ENCODE measurements around the gene PEX3. TPM values are rescaled to one million over a fixed set of nuclear protein-coding genes. Genes with fewer than 3 reads are reported as not detected.

Gene PEX3
- total RNA-seq, 1 experiment from 2014 or later: 12.9 TPM

DNA sequence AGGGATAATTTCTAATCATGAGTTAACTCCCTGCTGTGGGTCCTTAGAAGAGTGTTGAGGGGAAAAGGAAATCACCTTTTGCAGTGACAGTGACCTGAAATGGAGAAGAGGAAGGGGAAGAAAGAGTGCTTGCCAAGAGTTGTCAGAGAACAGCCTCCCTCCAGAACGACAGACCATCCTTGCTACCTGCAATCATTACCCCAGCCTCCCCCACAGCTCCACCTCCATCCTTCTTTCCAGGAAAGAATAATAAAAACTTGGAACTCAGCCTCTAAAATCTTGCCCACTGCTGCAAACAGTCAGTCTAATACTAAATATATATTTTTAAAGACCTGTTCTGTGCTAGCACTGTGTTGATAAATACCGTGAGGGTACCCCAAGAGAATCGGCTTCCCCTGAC, 89.6 kb downstream of the PEX3 start (continued):
- TF ChIP-seq, protein P1, sequence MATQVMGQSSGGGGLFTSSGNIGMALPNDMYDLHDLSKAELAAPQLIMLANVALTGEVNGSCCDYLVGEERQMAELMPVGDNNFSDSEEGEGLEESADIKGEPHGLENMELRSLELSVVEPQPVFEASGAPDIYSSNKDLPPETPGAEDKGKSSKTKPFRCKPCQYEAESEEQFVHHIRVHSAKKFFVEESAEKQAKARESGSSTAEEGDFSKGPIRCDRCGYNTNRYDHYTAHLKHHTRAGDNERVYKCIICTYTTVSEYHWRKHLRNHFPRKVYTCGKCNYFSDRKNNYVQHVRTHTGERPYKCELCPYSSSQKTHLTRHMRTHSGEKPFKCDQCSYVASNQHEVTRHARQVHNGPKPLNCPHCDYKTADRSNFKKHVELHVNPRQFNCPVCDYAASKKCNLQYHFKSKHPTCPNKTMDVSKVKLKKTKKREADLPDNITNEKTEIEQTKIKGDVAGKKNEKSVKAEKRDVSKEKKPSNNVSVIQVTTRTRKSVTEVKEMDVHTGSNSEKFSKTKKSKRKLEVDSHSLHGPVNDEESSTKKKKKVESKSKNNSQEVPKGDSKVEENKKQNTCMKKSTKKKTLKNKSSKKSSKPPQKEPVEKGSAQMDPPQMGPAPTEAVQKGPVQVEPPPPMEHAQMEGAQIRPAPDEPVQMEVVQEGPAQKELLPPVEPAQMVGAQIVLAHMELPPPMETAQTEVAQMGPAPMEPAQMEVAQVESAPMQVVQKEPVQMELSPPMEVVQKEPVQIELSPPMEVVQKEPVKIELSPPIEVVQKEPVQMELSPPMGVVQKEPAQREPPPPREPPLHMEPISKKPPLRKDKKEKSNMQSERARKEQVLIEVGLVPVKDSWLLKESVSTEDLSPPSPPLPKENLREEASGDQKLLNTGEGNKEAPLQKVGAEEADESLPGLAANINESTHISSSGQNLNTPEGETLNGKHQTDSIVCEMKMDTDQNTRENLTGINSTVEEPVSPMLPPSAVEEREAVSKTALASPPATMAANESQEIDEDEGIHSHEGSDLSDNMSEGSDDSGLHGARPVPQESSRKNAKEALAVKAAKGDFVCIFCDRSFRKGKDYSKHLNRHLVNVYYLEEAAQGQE (IDR thresholded peaks at IDR 0.05; ENCODE audit: low read depth): no peak
- no peak for TF ChIP-seq RAD21 (IDR thresholded peaks at IDR 0.05; ENCODE audit: low read depth)

Other genes starting within 250 kb of the PEX3 start
- gene ADAT2, start 110 bp upstream of the PEX3 start, total RNA-seq (2021; ENCODE audit: unreplicated experiment): 18.4 TPM
- gene FUCA2, start 60.9 kb downstream of the PEX3 start, total RNA-seq (2021; ENCODE audit: unreplicated experiment): 75.4 TPM
- 27.6 TPM for gene PHACTR2, start 227.2 kb downstream of the PEX3 start, total RNA-seq (2021; ENCODE audit: unreplicated experiment)

Data from HCT116 (cell line).